ENCODE data around the gene DDR2.

Gene DDR2

DNA sequence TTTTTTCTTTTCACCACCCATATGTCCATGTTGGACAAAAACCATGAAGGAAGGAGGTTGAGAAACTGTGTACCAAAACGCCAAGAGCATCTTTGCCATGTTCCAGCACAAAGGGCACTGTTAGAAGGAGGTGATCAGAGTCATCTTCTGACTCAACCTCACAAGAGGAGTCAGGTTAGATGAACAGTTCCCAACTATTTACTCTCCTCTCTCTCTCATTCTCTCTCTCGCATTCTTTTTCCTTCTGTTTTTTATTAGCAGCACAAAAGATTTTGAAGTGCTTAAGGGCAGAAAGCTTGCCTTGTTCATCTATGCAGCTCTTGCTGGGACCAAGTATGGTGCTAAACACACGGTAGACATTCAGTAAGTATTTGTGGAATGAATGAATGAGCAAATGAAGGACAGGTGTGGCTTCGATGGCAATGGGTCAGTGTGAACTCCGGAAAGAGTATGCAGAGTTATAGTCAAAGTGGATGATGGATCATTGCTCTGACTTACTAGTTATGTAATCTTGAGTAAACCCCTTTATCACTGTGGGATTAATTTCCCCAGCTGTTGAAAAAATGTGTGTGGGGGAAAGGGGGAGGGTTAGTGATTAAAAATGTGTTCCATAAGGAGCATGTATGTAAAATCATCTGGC is 33.9 kb downstream of the DDR2 start:
- DNase-seq (ENCODE audit: low read depth), result no peak
- no peak overlapping the region for H3K4me3 ChIP-seq (ENCODE audit: low read depth, low read length)

DNA sequence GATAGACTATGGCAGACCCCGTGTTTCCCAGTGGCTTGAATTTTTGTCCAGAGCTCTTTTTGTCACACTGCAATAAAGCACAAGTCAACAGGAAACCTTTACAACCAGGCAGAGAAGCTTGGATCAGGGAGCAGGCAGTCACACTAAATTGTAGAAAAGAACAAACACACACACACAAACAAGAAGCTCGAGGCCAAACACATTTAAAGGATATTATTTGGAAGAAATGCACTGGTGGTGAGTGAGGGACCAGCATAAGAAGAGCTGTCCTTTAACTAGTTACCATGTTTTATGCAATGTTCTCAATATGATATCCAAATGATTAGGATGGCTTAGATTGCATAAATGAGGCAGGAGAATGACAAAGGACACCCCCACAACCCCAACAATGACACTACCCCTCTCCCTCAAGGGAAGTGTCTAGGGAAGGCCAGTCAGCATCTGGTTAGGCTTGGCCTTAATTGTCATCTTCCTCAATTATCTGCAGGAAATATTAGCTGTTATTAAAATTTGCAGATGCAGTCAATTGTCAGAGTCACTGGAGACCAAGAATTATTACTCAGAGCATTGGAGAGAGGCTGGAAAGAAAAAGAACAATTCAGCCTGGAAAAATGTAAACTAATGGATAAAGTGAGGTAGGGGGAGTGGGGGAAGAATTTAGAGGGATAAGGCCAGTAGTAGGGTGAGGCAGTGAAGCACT is 35.3 kb downstream of the DDR2 start:
- DNase-seq (ENCODE audit: low read depth), result no peak
- H3K4me3 ChIP-seq (ENCODE audit: low read depth, low read length), result no peak overlapping the region

DNA sequence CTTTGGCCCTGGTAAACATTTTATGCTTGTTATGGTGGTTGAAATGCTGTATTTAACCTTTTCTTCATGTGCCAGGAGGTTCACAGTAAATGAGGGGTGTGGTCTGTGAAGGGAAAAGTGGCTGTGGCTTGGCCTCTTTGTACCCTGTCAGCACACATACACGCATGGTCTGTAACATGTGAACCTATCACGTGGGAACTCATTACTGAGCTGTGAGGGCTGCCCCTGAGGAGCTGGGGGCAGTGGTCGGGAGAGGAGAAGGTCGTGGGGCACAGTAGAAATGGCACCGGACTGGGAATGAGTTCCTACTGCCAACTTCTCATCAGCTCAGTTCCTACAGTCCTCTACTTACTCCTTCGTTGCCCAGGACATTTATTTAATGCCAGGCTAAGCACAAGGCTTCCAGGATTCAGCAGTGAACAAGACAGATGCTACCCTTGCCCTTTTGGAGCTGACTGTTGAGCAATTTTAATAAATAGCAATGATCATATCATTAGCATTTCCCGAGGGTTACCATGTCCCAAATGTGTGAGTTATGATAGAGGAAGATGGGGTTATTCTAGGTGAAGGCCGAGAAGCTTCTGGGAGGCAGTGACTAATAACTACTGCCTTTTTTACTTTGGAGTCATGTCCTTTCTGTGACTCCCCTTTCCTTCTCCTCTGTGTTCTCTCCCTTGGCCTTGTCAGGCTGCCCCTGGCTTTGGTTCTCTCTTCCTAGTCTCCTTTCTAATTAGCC is 38.8 kb downstream of the DDR2 start:
- peak; percentile 70 for DNase-seq (ENCODE audit: low read depth)
- H3K4me3 ChIP-seq (ENCODE audit: low read depth, low read length), result no peak overlapping the region

GRCh38 chr1:162671664-162672410 is 39.6 kb downstream of the DDR2 start:
- DNase-seq (ENCODE audit: low read depth), result no peak
- H3K4me3 ChIP-seq (ENCODE audit: low read depth, low read length), result no peak overlapping the region

- H3K4me3 ChIP-seq (ENCODE audit: low read depth, low read length), result no peak overlapping the region
- DNase-seq (ENCODE audit: low read depth), result no peak
These were observed 40.5 kb downstream of the DDR2 start for GRCh38 chr1:162672622-162673260.

GRCh38 chr1:162674034-162674608 is 41.9 kb downstream of the DDR2 start:
- DNase-seq (ENCODE audit: low read depth), result no peak
- no peak overlapping the region for H3K4me3 ChIP-seq (ENCODE audit: low read depth, low read length)

- H3K4me3 ChIP-seq (ENCODE audit: low read depth, low read length), result no peak overlapping the region
- no peak for DNase-seq (ENCODE audit: low read depth)
These were observed 43.8 kb downstream of the DDR2 start for GRCh38 chr1:162676087-162676486.

GRCh38 chr1:162676750-162677149 is 44.5 kb downstream of the DDR2 start:
- no peak for DNase-seq (ENCODE audit: low read depth)
- H3K4me3 ChIP-seq (ENCODE audit: low read depth, low read length), result no peak overlapping the region

GRCh38 chr1:162677607-162678371 is 45.5 kb downstream of the DDR2 start:
- no peak for DNase-seq (ENCODE audit: low read depth)
- H3K4me3 ChIP-seq (ENCODE audit: low read depth, low read length), result no peak overlapping the region

GRCh38 chr1:162678439-162678838 is 46.2 kb downstream of the DDR2 start:
- no peak for DNase-seq (ENCODE audit: low read depth)
- no peak overlapping the region for H3K4me3 ChIP-seq (ENCODE audit: low read depth, low read length)

DNA sequence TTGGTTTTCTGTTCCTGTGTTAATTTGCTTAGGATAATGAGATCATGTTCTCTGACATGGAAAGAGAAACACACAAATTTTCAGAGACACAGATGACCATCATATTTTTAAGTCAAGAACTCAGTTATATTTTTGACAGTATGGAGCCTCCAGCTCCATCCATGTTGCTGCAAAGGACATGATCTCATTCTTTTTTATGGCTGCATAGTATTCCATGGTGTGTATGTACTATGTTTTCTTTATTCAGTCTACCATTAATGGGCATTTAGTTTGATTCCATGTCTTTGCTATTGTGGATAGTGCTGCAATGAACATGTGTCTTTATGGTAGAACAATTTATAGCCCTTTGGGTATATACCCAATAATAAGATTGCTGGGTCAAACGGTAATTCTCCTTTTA is 47.0 kb downstream of the DDR2 start:
- no peak for DNase-seq (ENCODE audit: low read depth)
- H3K4me3 ChIP-seq (ENCODE audit: low read depth, low read length), result no peak overlapping the region

- DNase-seq (ENCODE audit: low read depth), result no peak
These were observed 48.3 kb downstream of the DDR2 start for GRCh38 chr1:162680419-162681121.

GRCh38 chr1:162681122-162681436 is 48.8 kb downstream of the DDR2 start:
- no peak overlapping the region for H3K4me3 ChIP-seq (ENCODE audit: low read depth, low read length)
- DNase-seq (ENCODE audit: low read depth), result no peak

More at GRCh38 chr1:162680419-162681121, 48.3 kb downstream of the DDR2 start:
- H3K4me3 ChIP-seq (ENCODE audit: low read depth, low read length), result no peak overlapping the region

- H3K4me3 ChIP-seq (ENCODE audit: low read depth, low read length), result no peak overlapping the region
- DNase-seq (ENCODE audit: low read depth), result no peak
These were observed 49.8 kb downstream of the DDR2 start for GRCh38 chr1:162682013-162682419.

- DNase-seq (ENCODE audit: low read depth), result no peak
- no peak overlapping the region for H3K4me3 ChIP-seq (ENCODE audit: low read depth, low read length)
These were observed 55.6 kb downstream of the DDR2 start for GRCh38 chr1:162687870-162688269.

DNA sequence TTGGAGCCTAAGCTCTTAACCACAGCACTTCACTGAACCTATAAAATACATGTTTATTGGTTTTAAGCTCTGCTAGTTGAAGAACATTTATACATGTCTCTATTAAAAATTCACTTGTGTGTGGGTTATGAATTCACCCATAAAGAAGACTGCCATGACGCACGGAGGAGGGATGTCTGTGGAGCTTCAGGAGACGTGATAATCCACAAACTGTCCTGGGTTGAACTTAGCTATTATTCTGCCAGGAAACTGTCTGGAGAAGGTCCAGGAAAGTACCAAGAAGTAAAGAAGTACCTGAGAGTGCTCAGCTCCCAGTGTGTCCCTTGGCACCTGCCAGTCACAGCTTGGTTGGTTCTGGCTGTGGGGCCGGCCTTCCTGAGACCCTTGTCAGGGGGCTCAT is 56.3 kb downstream of the DDR2 start:
- DNase-seq (ENCODE audit: low read depth), result no peak
- H3K4me3 ChIP-seq (ENCODE audit: low read depth, low read length), result no peak overlapping the region

DNA sequence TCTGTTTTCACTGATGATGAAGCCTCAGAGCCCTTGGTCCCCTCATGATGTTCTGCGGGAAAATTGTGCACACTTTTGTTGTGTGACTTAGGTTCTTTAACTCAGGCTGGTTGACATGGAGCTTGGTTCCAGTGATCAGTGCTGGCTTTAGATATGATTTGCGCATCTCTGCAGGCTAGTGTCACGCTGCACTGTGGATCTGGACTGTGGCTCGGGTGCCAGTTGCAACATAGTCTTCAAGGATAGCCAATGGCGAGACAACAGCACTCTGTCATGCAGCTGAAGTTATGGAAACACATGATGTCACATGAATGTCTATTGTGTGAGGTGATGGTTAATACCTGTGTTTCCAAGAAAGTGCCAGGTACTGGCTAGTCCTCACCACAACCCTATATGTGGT is 56.7 kb downstream of the DDR2 start:
- DNase-seq (ENCODE audit: low read depth), result no peak
- no peak overlapping the region for H3K4me3 ChIP-seq (ENCODE audit: low read depth, low read length)
